Measurements from ENCODE around the gene ZCCHC10.

Gene ZCCHC10

GRCh38 chr5:133054697-133055471 is 28.5 kb upstream of the ZCCHC10 start:
- H3K4me1 ChIP-seq (ENCODE audit: control insufficient read depth in 2 of 2, insufficient read depth in 2 of 2, low read length in 2 of 2), result peaks cover 22 to 24% of the 10 kb centered on the region in 2 donors
- no peak overlapping the region for H3K4me3 ChIP-seq (ENCODE audit: low read length in 2 of 2)
- H3K27me3 ChIP-seq (ENCODE audit: control insufficient read depth in 2 of 2, insufficient read depth in 2 of 2, low read length in 2 of 2), result no peaks in the 10 kb centered on the region
- H3K36me3 ChIP-seq (ENCODE audit: control insufficient read depth in 2 of 2, insufficient read depth in 2 of 2, low read length in 2 of 2), result no peaks in the 10 kb centered on the region
- H3K27ac ChIP-seq (ENCODE audit: low read depth in 2 of 2, low read length in 2 of 2), result no peak overlapping the region
- no peak overlapping the region for H3K9ac ChIP-seq (ENCODE audit: low read depth in 1 of 2, low read length in 2 of 2)
- H3K9me3 ChIP-seq (ENCODE audit: control insufficient read depth in 2 of 2, low read length in 2 of 2), result no peaks in the 10 kb centered on the region

DNA sequence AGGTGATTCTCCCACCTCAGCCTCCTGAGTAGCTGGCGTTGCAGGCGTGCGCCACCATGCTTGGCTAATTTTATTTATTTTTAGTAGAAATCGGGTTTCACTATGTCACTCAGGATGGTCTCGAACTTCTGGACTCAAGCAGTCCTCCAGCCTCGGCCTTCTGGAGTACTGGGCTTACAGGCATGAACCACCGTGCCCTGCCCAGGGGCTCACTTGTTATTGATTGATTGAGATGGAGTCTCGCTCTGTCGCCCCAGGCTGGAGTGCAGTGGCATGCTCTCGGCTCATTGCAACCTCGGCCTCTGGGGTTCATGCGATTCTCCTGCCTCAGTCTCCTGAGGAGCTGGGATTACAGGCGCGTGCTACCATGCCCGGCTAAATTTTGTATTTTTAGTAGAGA is 27.1 kb upstream of the ZCCHC10 start:
- Histone ChIP-seq H3K4me1 (ENCODE audit: control insufficient read depth in 2 of 2, insufficient read depth in 2 of 2, low read length in 2 of 2) (peaks cover 32 to 36% of the 10 kb centered on the region in 2 donors), H3K36me3 (ENCODE audit: control insufficient read depth in 2 of 2, insufficient read depth in 2 of 2, low read length in 2 of 2) (no peaks in the 10 kb centered on the region), H3K27me3 (ENCODE audit: control insufficient read depth in 2 of 2, insufficient read depth in 2 of 2, low read length in 2 of 2) (no peaks in the 10 kb centered on the region), H3K9me3 (ENCODE audit: control insufficient read depth in 2 of 2, low read length in 2 of 2) (no peaks in the 10 kb centered on the region), H3K27ac (ENCODE audit: low read depth in 2 of 2, low read length in 2 of 2) (no peak overlapping the region), H3K4me3 (ENCODE audit: low read length in 2 of 2) (peak overlapping the region; percentile 22 to 97), H3K9ac (ENCODE audit: low read depth in 1 of 2, low read length in 2 of 2) (peak overlapping the region in 1 of 2 donors; percentile 97)

DNA sequence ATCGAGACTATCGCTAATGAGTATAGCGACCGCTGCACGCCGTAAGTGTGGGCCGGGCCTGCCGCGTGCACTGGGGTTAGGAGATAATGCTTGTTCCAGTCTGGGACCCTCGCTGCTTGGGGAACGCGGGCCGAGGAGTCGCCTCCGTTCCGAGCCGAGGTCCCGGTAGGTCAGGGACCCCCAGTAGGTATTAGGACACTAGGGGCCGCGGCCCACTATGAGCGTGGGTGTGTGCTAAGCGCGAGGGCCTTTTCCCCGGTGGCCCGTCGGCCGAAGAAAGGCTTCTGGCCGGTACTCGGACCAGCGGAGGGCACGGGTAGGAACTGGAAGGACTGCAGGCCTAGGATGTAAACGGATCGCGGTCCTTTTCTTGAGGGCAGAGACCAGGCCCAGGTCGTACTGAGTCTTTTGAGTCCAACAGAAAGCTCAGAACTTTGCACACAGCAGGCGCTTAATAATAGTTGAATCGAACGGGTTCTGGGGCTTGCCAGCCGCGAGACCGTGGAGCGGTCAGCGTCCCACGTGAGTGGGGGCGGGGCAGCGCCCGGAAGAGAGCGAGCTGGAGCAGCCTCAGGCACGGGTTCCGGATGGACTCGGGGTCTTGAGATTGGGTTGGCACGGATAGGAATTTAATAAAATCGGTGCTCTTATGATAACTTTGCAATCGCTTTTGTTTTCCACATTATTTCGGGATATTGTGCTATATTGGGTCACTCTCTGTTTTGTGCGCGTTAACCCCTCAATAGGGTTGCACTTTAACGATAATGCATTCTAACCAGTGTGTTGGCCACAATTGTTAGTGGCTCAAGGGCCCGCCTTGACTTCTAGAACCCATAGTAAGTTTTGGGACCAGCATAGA is 26.2 kb upstream of the ZCCHC10 start:
- Histone ChIP-seq H3K9me3 (ENCODE audit: control insufficient read depth in 2 of 2, low read length in 2 of 2) (no peaks in the 10 kb centered on the region), H3K36me3 (ENCODE audit: control insufficient read depth in 2 of 2, insufficient read depth in 2 of 2, low read length in 2 of 2) (no peaks in the 10 kb centered on the region), H3K9ac (ENCODE audit: low read depth in 1 of 2, low read length in 2 of 2) (peak overlapping the region; percentile 97 to 99), H3K27me3 (ENCODE audit: control insufficient read depth in 2 of 2, insufficient read depth in 2 of 2, low read length in 2 of 2) (no peaks in the 10 kb centered on the region), H3K4me1 (ENCODE audit: control insufficient read depth in 2 of 2, insufficient read depth in 2 of 2, low read length in 2 of 2) (peaks cover 32 to 36% of the 10 kb centered on the region in 2 donors), H3K4me3 (ENCODE audit: low read length in 2 of 2) (peak overlapping the region; percentile 92 to 97), H3K27ac (ENCODE audit: low read depth in 2 of 2, low read length in 2 of 2) (peak overlapping the region; percentile 98 to 99)

- no peaks in the 10 kb centered on the region for H3K9me3 ChIP-seq (ENCODE audit: control insufficient read depth in 2 of 2, low read length in 2 of 2)
- no peaks in the 10 kb centered on the region for H3K27me3 ChIP-seq (ENCODE audit: control insufficient read depth in 2 of 2, insufficient read depth in 2 of 2, low read length in 2 of 2)
- H3K4me3 ChIP-seq (ENCODE audit: low read length in 2 of 2), result peak within 1 kb of the TSS; percentile 92 to 97
- peak within 1 kb of the TSS; percentile 98 to 99 for H3K27ac ChIP-seq (ENCODE audit: low read depth in 2 of 2, low read length in 2 of 2)
- peaks cover 29 to 36% of the 10 kb centered on the region in 2 donors for H3K4me1 ChIP-seq (ENCODE audit: control insufficient read depth in 2 of 2, insufficient read depth in 2 of 2, low read length in 2 of 2)
- H3K9ac ChIP-seq (ENCODE audit: low read depth in 1 of 2, low read length in 2 of 2), result peak within 1 kb of the TSS; percentile 97 to 99
- H3K36me3 ChIP-seq (ENCODE audit: control insufficient read depth in 2 of 2, insufficient read depth in 2 of 2, low read length in 2 of 2), result no peaks in the 10 kb centered on the region
Observed at GRCh38 chr5:133051542-133052316, 25.4 kb upstream of the ZCCHC10 start, which contains the start of gene HSPA4. HSPA4 (plus strand) TSS chr5:133052013; CDS start chr5:133052251, 238 bp downstream.

- Histone ChIP-seq H3K36me3 (ENCODE audit: control insufficient read depth in 2 of 2, insufficient read depth in 2 of 2, low read length in 2 of 2) (no peaks in the 10 kb centered on the region), H3K9ac (ENCODE audit: low read depth in 1 of 2, low read length in 2 of 2) (peak overlapping the region; percentile 97 to 99), H3K27ac (ENCODE audit: low read depth in 2 of 2, low read length in 2 of 2) (peak overlapping the region; percentile 98 to 99), H3K4me1 (ENCODE audit: control insufficient read depth in 2 of 2, insufficient read depth in 2 of 2, low read length in 2 of 2) (peaks cover 29 to 36% of the 10 kb centered on the region in 2 donors), H3K9me3 (ENCODE audit: control insufficient read depth in 2 of 2, low read length in 2 of 2) (no peaks in the 10 kb centered on the region), H3K4me3 (ENCODE audit: low read length in 2 of 2) (peak overlapping the region; percentile 92 to 97), H3K27me3 (ENCODE audit: control insufficient read depth in 2 of 2, insufficient read depth in 2 of 2, low read length in 2 of 2) (no peaks in the 10 kb centered on the region)
Observed at GRCh38 chr5:133051061-133051541, 24.8 kb upstream of the ZCCHC10 start.

DNA sequence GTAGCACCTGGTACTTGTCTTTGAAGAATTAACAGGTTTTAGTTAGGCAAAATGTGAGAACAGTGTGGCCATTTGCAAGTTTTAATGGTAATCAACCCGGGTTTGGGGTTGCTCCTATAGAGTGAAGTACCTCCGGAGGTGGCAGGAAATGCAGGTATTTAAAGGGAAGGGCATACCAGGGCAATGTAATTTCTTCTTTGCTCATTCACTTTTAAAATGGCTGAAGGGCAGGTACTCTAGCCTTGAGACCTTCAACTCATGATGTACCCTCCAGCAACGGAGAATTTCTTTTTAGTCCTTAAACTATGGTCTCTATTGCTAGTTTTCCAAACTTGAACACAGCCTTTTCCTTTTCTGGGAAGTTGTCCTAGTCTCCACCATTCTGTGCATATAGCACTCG is 24.2 kb upstream of the ZCCHC10 start:
- Histone ChIP-seq H3K27ac (ENCODE audit: low read depth in 2 of 2, low read length in 2 of 2) (peak overlapping the region; percentile 98 to 99), H3K27me3 (ENCODE audit: control insufficient read depth in 2 of 2, insufficient read depth in 2 of 2, low read length in 2 of 2) (no peaks in the 10 kb centered on the region), H3K4me1 (ENCODE audit: control insufficient read depth in 2 of 2, insufficient read depth in 2 of 2, low read length in 2 of 2) (peaks cover 29 to 36% of the 10 kb centered on the region in 2 donors), H3K9me3 (ENCODE audit: control insufficient read depth in 2 of 2, low read length in 2 of 2) (no peaks in the 10 kb centered on the region), H3K9ac (ENCODE audit: low read depth in 1 of 2, low read length in 2 of 2) (peak overlapping the region; percentile 97 to 99), H3K36me3 (ENCODE audit: control insufficient read depth in 2 of 2, insufficient read depth in 2 of 2, low read length in 2 of 2) (no peaks in the 10 kb centered on the region), H3K4me3 (ENCODE audit: low read length in 2 of 2) (peak overlapping the region; percentile 92 to 97)

- H3K9me3 ChIP-seq (ENCODE audit: control insufficient read depth in 2 of 2, low read length in 2 of 2), result no peaks in the 10 kb centered on the region
- peaks cover 24 to 36% of the 10 kb centered on the region in 2 donors for H3K4me1 ChIP-seq (ENCODE audit: control insufficient read depth in 2 of 2, insufficient read depth in 2 of 2, low read length in 2 of 2)
- H3K9ac ChIP-seq (ENCODE audit: low read depth in 1 of 2, low read length in 2 of 2), result no peak overlapping the region
- H3K36me3 ChIP-seq (ENCODE audit: control insufficient read depth in 2 of 2, insufficient read depth in 2 of 2, low read length in 2 of 2), result no peaks in the 10 kb centered on the region
- H3K4me3 ChIP-seq (ENCODE audit: low read length in 2 of 2), result no peak overlapping the region
- H3K27ac ChIP-seq (ENCODE audit: low read depth in 2 of 2, low read length in 2 of 2), result peak overlapping the region; percentile 16 to 64
- no peaks in the 10 kb centered on the region for H3K27me3 ChIP-seq (ENCODE audit: control insufficient read depth in 2 of 2, insufficient read depth in 2 of 2, low read length in 2 of 2)
Observed at GRCh38 chr5:133049726-133050048, 23.3 kb upstream of the ZCCHC10 start.

- Histone ChIP-seq H3K27ac (ENCODE audit: low read depth in 2 of 2, low read length in 2 of 2) (peak overlapping the region; percentile 16 to 64), H3K9ac (ENCODE audit: low read depth in 1 of 2, low read length in 2 of 2) (no peak overlapping the region), H3K27me3 (ENCODE audit: control insufficient read depth in 2 of 2, insufficient read depth in 2 of 2, low read length in 2 of 2) (no peaks in the 10 kb centered on the region), H3K4me1 (ENCODE audit: control insufficient read depth in 2 of 2, insufficient read depth in 2 of 2, low read length in 2 of 2) (peaks cover 24 to 33% of the 10 kb centered on the region in 2 donors), H3K36me3 (ENCODE audit: control insufficient read depth in 2 of 2, insufficient read depth in 2 of 2, low read length in 2 of 2) (no peaks in the 10 kb centered on the region), H3K9me3 (ENCODE audit: control insufficient read depth in 2 of 2, low read length in 2 of 2) (no peaks in the 10 kb centered on the region), H3K4me3 (ENCODE audit: low read length in 2 of 2) (no peak overlapping the region)
Observed at GRCh38 chr5:133048993-133049725, 22.8 kb upstream of the ZCCHC10 start.

- no peaks in the 10 kb centered on the region for H3K36me3 ChIP-seq (ENCODE audit: control insufficient read depth in 2 of 2, insufficient read depth in 2 of 2, low read length in 2 of 2)
- no peak overlapping the region for H3K4me3 ChIP-seq (ENCODE audit: low read length in 2 of 2)
- no peak overlapping the region for H3K27ac ChIP-seq (ENCODE audit: low read depth in 2 of 2, low read length in 2 of 2)
- no peaks in the 10 kb centered on the region for H3K9me3 ChIP-seq (ENCODE audit: control insufficient read depth in 2 of 2, low read length in 2 of 2)
- H3K9ac ChIP-seq (ENCODE audit: low read depth in 1 of 2, low read length in 2 of 2), result no peak overlapping the region
- peaks cover 20 to 28% of the 10 kb centered on the region in 2 donors for H3K4me1 ChIP-seq (ENCODE audit: control insufficient read depth in 2 of 2, insufficient read depth in 2 of 2, low read length in 2 of 2)
- H3K27me3 ChIP-seq (ENCODE audit: control insufficient read depth in 2 of 2, insufficient read depth in 2 of 2, low read length in 2 of 2), result no peaks in the 10 kb centered on the region
Observed at GRCh38 chr5:133047404-133047803, 21.1 kb upstream of the ZCCHC10 start.

Data from mucosa of rectum (tissue), 2 donors.